ENCODE results near the gene RASSF5.

DNA sequence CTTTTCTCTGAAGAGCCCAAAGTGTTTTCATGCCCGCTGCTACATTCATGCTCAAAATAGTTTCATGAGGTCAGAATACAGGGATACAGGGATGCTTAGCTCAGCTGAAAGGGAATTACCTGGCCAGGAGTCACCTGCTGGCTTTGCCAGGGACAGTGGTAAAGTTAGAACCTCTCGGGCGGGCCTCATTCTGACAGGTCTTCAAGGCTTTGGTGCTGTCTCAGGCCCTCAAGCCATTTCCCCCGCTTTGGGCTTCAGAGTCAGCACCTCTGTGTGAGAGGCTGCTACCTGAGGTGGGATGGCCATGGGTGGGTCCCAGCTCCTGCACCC is 5.5 kb downstream of the RASSF5 start:
- TF ChIP-seq ZNF274 (IDR thresholded peaks at IDR 0.05; ENCODE audit: low read depth, low read length) (no peak), YY1 (IDR thresholded peaks at IDR 0.05; ENCODE audit: insufficient read depth, insufficient read length) (no peak), SUZ12 (IDR thresholded peaks at IDR 0.05; ENCODE audit: extremely low read depth, insufficient read depth, insufficient read length) (no peak)
